MM.1S (cell line): Measurements from ENCODE around the gene CCDC66.
"Not testable (repeated sequence)": the region's sequence is repeated elsewhere in the genome, so short reads cannot be mapped to it uniquely, and the experiment has no call there.

Experiments used
- DNase-seq: peaks from one replicate; pipeline ENCODE4 v3.0.0-alpha.2; 2015
- H2AFZ ChIP-seq: fragments of 300-600 bp; sonication (generic); 2 replicates; pipeline ENCODE4 v1.6.0; 2016; ENCODE audit warnings: antibody characterized with exemption, low read length
- H3F3A ChIP-seq: fragments of 300-600 bp; sonication (generic); 2 replicates; pipeline ENCODE4 v1.6.1; 2016; ENCODE audit warnings: mild to moderate bottlenecking, antibody characterized with exemption, low read length, moderate library complexity, mixed read lengths; ENCODE audit not compliant: insufficient read depth
- H3K27ac ChIP-seq: fragments of 300-600 bp; sonication (generic); 2 replicates; pipeline ENCODE4 v1.5.1; 2016; ENCODE audit warnings: mild to moderate bottlenecking, low read length
- H3K27me3 ChIP-seq: fragments of 300-600 bp; sonication (generic); replicated peaks from 2 replicates; pipeline ENCODE4 v1.6.0; 2016; ENCODE audit warnings: low read length; ENCODE audit not compliant: insufficient read depth
- H3K36me3 ChIP-seq: fragments of 300-600 bp; sonication (generic); replicated peaks from 2 replicates; pipeline ENCODE4 v1.6.1; 2016; ENCODE audit warnings: mild to moderate bottlenecking, low read length, mixed read lengths; ENCODE audit not compliant: insufficient read depth
- H3K4me1 ChIP-seq: fragments of 300-600 bp; sonication (generic); 2 replicates; pipeline ENCODE4 v1.6.1; 2016; ENCODE audit warnings: low read length, mixed read lengths
- H3K4me2 ChIP-seq: fragments of 300-600 bp; sonication (generic); 2 replicates; pipeline ENCODE4 v1.6.0; 2016; ENCODE audit warnings: low read depth, low read length
- H3K4me3 ChIP-seq: fragments of 300-600 bp; sonication (generic); 2 replicates; pipeline ENCODE4 v1.5.1; 2016; ENCODE audit warnings: low read length, mixed read lengths
- H3K79me2 ChIP-seq: fragments of 300-600 bp; sonication (generic); 2 replicates; pipeline ENCODE4 v1.6.1; 2016; ENCODE audit warnings: mixed run types, low read length, mixed read lengths
- H3K9ac ChIP-seq: fragments of 300-600 bp; sonication (generic); 2 replicates; pipeline ENCODE4 v1.6.1; 2016; ENCODE audit warnings: low read length, mixed read lengths
- H3K9me2 ChIP-seq: fragments of 300-600 bp; sonication (generic); replicated peaks from 2 replicates; pipeline ENCODE4 v1.6.1; 2016; ENCODE audit warnings: mild to moderate bottlenecking, low read length, mixed read lengths; ENCODE audit not compliant: insufficient read depth
- H3K9me3 ChIP-seq: fragments of 300-600 bp; sonication (generic); replicated peaks from 2 replicates; pipeline ENCODE4 v1.6.1; 2016; ENCODE audit warnings: mild to moderate bottlenecking, low read length, mixed read lengths; ENCODE audit not compliant: insufficient read depth
- H4K20me1 ChIP-seq: fragments of 300-600 bp; sonication (generic); 2 replicates; pipeline ENCODE4 v1.6.1; 2016; ENCODE audit warnings: mild to moderate bottlenecking, low read length, moderate library complexity, mixed read lengths; ENCODE audit not compliant: insufficient read depth
- EZH2 ChIP-seq: fragments of 300-600 bp; sonication (generic); optimal IDR thresholded peaks from 2 replicates; pipeline ENCODE3; 2017; ENCODE audit warnings: low read depth, mild to moderate bottlenecking, antibody characterized with exemption, low read length, mixed read lengths
- EZH2phosphoT487 ChIP-seq: fragments of 300-600 bp; sonication (generic); IDR thresholded peaks from 2 replicates; pipeline ENCODE4 v1.6.1; 2018; ENCODE audit warnings: antibody characterized with exemption, low read length
- TF ChIP-seq, protein P1 (sequence below): fragments of 300-600 bp; sonication (generic); IDR thresholded peaks from 2 replicates; pipeline ENCODE4 v1.5.1; 2016; ENCODE audit warnings: antibody characterized with exemption, low read length, mixed read lengths

Gene CCDC66

DNA sequence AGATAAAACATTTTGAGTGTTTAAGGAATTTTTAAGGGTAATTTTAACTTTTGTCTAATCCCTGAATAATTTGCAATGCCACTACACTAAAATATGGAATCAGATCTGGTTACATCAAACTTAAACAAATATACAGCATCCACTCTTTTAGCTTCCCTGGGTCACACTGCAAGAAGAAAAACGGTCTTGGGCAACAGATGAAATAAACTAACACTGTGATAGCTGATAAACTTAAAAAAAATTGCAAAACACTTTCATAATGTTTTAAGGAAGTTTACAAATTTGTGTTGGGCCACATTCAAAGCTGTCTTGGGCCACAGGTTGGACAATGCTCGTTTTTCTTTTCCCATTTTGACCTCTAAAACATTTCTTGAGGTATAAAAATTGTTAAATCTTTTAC, 34.3 kb downstream of the CCDC66 start:
- H3K4me2 ChIP-seq = no peak overlapping the region
- H4K20me1 ChIP-seq = no peaks in the 10 kb centered on the region
- no peak overlapping the region for H3K4me3 ChIP-seq
- no peaks in the 10 kb centered on the region for H3K9me3 ChIP-seq
- H3K9me2 ChIP-seq = no peaks in the 10 kb centered on the region
- no peaks in the 10 kb centered on the region; the same call in 1 of the 2 replicates for H3F3A ChIP-seq
- TF ChIP-seq, protein P1, sequence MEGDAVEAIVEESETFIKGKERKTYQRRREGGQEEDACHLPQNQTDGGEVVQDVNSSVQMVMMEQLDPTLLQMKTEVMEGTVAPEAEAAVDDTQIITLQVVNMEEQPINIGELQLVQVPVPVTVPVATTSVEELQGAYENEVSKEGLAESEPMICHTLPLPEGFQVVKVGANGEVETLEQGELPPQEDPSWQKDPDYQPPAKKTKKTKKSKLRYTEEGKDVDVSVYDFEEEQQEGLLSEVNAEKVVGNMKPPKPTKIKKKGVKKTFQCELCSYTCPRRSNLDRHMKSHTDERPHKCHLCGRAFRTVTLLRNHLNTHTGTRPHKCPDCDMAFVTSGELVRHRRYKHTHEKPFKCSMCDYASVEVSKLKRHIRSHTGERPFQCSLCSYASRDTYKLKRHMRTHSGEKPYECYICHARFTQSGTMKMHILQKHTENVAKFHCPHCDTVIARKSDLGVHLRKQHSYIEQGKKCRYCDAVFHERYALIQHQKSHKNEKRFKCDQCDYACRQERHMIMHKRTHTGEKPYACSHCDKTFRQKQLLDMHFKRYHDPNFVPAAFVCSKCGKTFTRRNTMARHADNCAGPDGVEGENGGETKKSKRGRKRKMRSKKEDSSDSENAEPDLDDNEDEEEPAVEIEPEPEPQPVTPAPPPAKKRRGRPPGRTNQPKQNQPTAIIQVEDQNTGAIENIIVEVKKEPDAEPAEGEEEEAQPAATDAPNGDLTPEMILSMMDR = no peak
- no peak overlapping the region for H2AFZ ChIP-seq
- H3K27ac ChIP-seq = no peak overlapping the region
- no peaks in the 10 kb centered on the region for H3K79me2 ChIP-seq
- no peaks in the 10 kb centered on the region for H3K27me3 ChIP-seq
- H3K4me1 ChIP-seq = no peaks in the 10 kb centered on the region
- no peak overlapping the region for H3K9ac ChIP-seq
- H3K36me3 ChIP-seq = no peaks in the 10 kb centered on the region
- DNase-seq = no peak

DNA sequence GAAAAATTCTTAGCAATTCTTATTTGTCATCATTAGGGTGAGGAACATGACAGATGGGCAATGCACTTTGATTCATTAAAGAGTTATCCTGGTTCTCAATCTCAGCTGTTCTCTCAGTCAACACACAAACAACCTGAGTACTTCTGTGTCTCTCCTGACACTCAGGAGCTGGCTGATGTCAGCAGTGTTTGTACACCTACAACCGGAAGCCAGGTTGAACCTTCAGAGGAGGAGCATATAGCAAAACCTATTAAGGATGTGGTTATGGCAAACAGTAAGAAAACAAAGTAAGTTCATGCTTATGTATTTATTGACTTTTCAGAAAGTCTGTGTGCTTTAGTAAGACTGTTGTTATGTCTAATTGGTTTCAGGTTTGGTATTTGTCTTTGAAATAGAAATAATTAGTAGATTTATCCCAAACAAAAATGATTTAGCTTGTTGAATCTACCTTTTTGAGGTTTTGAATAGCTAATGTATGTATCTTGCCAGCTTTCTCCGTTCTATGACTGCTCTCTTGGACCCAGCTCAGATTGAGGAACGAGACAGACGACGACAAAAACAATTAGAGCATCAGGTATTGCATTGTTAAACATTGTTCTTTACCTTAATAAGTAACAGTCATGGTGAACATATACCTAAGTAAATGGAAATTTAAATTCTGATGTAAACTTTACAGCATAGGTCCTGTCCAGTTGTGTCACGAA, 36.6 kb downstream of the CCDC66 start:
- H3K36me3 ChIP-seq = no peaks in the 10 kb centered on the region
- no peaks in the 10 kb centered on the region for H4K20me1 ChIP-seq
- TF ChIP-seq EZH2 = no peak
- TF ChIP-seq, protein P1 = no peak
- no peak for TF ChIP-seq EZH2phosphoT487
- no peaks in the 10 kb centered on the region for H3K9me2 ChIP-seq
- no peaks in the 10 kb centered on the region for H3K27me3 ChIP-seq
- no peaks in the 10 kb centered on the region for H3K9me3 ChIP-seq
- no peak overlapping the region for H3K4me3 ChIP-seq
- no peaks in the 10 kb centered on the region for H3K79me2 ChIP-seq
- H3K4me2 ChIP-seq = no peak overlapping the region
- H2AFZ ChIP-seq = no peak overlapping the region
- no peak overlapping the region for H3K9ac ChIP-seq
- H3F3A ChIP-seq = no peaks in the 10 kb centered on the region; the same call in 1 of the 2 replicates
- no peaks in the 10 kb centered on the region for H3K4me1 ChIP-seq
- no peak overlapping the region for H3K27ac ChIP-seq
- DNase-seq = peak; percentile 72

GRCh38 chr3:56595975-56596840, 39.2 kb downstream of the CCDC66 start:
- H3F3A ChIP-seq = no peaks in the 10 kb centered on the region
- H3K36me3 ChIP-seq = no peaks in the 10 kb centered on the region
- H3K4me1 ChIP-seq = no peaks in the 10 kb centered on the region

DNA sequence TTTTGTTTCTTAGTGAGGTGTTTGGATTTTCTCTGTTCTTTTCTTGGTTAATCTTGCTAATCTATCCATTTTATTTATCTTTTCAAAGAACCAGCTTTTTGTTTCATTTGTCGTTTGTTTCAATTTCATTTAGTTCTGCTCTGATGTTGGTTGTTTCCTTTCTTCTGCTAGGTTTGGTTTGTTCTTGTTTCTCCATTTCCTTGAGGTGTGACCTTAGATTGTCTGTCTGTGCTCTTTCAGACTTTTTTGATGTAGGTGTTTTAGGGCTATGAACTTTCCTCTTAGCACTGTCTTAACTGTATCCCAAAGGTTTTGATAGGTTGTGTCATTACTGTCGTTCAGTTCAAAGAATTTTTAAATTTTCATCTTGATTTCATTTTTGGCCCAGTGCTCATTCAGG, 51.5 kb downstream of the CCDC66 start:
- not testable (repeated sequence) for H3K27me3 ChIP-seq, H3K4me2 ChIP-seq, H3K9me3 ChIP-seq, H3K9ac ChIP-seq, H3K9me2 ChIP-seq, H3K79me2 ChIP-seq, H4K20me1 ChIP-seq, H2AFZ ChIP-seq, H3K4me1 ChIP-seq, H3K36me3 ChIP-seq, H3K4me3 ChIP-seq, H3K27ac ChIP-seq, H3F3A ChIP-seq
- DNase-seq = peak; percentile 29

More at GRCh38 chr3:56595975-56596840, 39.2 kb downstream of the CCDC66 start:
- H3K9ac ChIP-seq = no peak overlapping the region
- no peak overlapping the region for H3K4me2 ChIP-seq
- no peak overlapping the region for H3K4me3 ChIP-seq
- no peaks in the 10 kb centered on the region for H3K9me2 ChIP-seq
- H3K9me3 ChIP-seq = no peaks in the 10 kb centered on the region
- DNase-seq = no peak
- H3K27ac ChIP-seq = no peak overlapping the region
- H2AFZ ChIP-seq = no peak overlapping the region
- H4K20me1 ChIP-seq = no peaks in the 10 kb centered on the region
- H3K79me2 ChIP-seq = no peaks in the 10 kb centered on the region
- TF ChIP-seq EZH2phosphoT487 = no peak
- TF ChIP-seq, protein P1 = no peak
- no peak for TF ChIP-seq EZH2
- no peaks in the 10 kb centered on the region for H3K27me3 ChIP-seq
